Astrocyte (in vitro differentiated cells and primary cell): ENCODE measurements around the gene GRK3. TPM values are rescaled to one million over a fixed set of nuclear protein-coding genes. Genes with fewer than 3 reads are reported as not detected.

Source experiments
- DNase-seq: peaks from one replicate; pipeline ENCODE4 v3.0.0-alpha.2; 2010; ENCODE audit warnings: low read depth
- FAIRE-seq: peaks from 2 replicates; lab custom pipeline; 2011; peaks lifted over from hg19 to GRCh38; lab: Jason Lieb, UNC
- H2AFZ ChIP-seq: 2 replicates; pipeline ENCODE4 v1.6.0; 2012; ENCODE audit warnings: low read depth, low read length, inconsistent platforms
- H3K27ac ChIP-seq: 2 replicates; pipeline ENCODE4 v1.5.1; 2011; ENCODE audit warnings: low read depth, low read length, inconsistent platforms
- H3K27me3 ChIP-seq: 2 replicates; pipeline ENCODE4 v1.6.0; 2011; ENCODE audit warnings: low read length, inconsistent platforms; ENCODE audit not compliant: insufficient read depth
- H3K36me3 ChIP-seq: 2 replicates; pipeline ENCODE4 v1.5.1; 2011; ENCODE audit warnings: low read length, inconsistent platforms; ENCODE audit not compliant: insufficient read depth
- H3K4me1 ChIP-seq: 2 replicates; pipeline ENCODE4 v1.5.1; 2011; ENCODE audit warnings: low read length, inconsistent platforms; ENCODE audit not compliant: insufficient read depth
- H3K4me2 ChIP-seq: 2 replicates; pipeline ENCODE4 v1.6.0; 2012; ENCODE audit warnings: low read length, inconsistent platforms
- H3K4me3 ChIP-seq: 2 replicates; pipeline ENCODE4 v1.5.1; 2011; ENCODE audit warnings: low read depth, mild to moderate bottlenecking, low read length, inconsistent platforms; ENCODE audit not compliant: insufficient read depth
- H3K79me2 ChIP-seq: 2 replicates; pipeline ENCODE4 v1.6.0; 2012; ENCODE audit warnings: mild to moderate bottlenecking, low read length, inconsistent platforms; ENCODE audit not compliant: insufficient read depth
- H3K9ac ChIP-seq: 2 replicates; pipeline ENCODE4 v1.6.0; 2012; ENCODE audit warnings: mild to moderate bottlenecking, low read length, inconsistent platforms
- H3K9me3 ChIP-seq: 2 replicates; pipeline ENCODE4 v1.5.1; 2012; ENCODE audit warnings: low read depth, mild to moderate bottlenecking, low read length, inconsistent platforms; ENCODE audit not compliant: insufficient read depth
- H4K20me1 ChIP-seq: 2 replicates; pipeline ENCODE4 v1.6.0; 2012; ENCODE audit warnings: low read length, inconsistent platforms; ENCODE audit not compliant: insufficient read depth
- H3K27ac Mint-ChIP-seq: one replicate; pipeline ENCODE4 v1.8.0; 2021; ENCODE audit warnings: mild to moderate bottlenecking, mixed read lengths; ENCODE audit not compliant: unreplicated experiment
- H3K27me3 Mint-ChIP-seq: one replicate; pipeline ENCODE4 v1.8.0; 2021; ENCODE audit warnings: low read depth, mixed read lengths; ENCODE audit not compliant: unreplicated experiment
- H3K36me3 Mint-ChIP-seq: one replicate; pipeline ENCODE4 v1.8.0; 2021; ENCODE audit warnings: low read depth, mixed read lengths; ENCODE audit not compliant: unreplicated experiment
- H3K4me1 Mint-ChIP-seq: one replicate; pipeline ENCODE4 v1.8.0; 2021; ENCODE audit warnings: low read depth, mixed read lengths; ENCODE audit not compliant: unreplicated experiment
- H3K4me3 Mint-ChIP-seq: one replicate; pipeline ENCODE4 v1.8.0; 2021; ENCODE audit warnings: mild to moderate bottlenecking, moderate library complexity, mixed read lengths; ENCODE audit not compliant: unreplicated experiment
- H3K9me3 Mint-ChIP-seq: one replicate; pipeline ENCODE4 v1.8.0; 2021; ENCODE audit warnings: mild to moderate bottlenecking, mixed read lengths; ENCODE audit not compliant: unreplicated experiment
- EZH2 ChIP-seq: IDR thresholded peaks from 2 replicates; pipeline ENCODE4 v1.6.1; 2012; ENCODE audit warnings: mild to moderate bottlenecking, low read length, inconsistent platforms; ENCODE audit not compliant: insufficient read depth
- total RNA-seq: library from RNA; stranded (reverse); gene quantifications from 2 replicates; pipeline ENCODE4 v1.2.1, GENCODE V29; 2021
- TF ChIP-seq, protein P1 (sequence below): IDR thresholded peaks from 2 replicates; pipeline ENCODE4 v1.5.1; 2011; ENCODE audit warnings: low read depth, mild to moderate bottlenecking, inconsistent platforms, low read length, moderate library complexity; ENCODE audit not compliant: insufficient read depth

GRK3 gene
- total RNA-seq, 1 donor from 2014 or later: 7.2 TPM

DNA sequence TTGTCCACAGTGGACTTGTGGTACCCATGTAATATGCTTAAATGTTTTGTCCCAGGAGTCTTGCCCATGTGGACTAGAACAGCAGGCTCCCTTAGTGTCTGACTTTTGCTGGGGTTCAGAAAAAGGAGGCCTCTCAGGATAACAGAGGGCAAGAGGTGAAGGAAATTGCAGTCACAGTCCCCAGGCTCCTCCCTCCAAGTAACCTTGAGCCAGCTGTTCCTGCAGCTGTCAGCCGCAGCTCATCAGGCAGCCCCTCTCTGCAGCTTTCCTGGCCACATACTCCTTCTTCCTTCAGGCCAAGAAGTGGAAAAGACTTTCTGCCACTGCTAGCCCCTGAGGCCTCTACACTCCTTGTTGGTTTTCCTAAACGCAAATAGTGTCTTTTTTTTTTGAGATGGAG lies 171.2 kb downstream of the GRK3 start:
- no peaks in the 10 kb centered on the region for H3K9me3 ChIP-seq
- DNase-seq (no peak), FAIRE-seq (no peak)
- H3K4me2 ChIP-seq: no peak overlapping the region
- no peak overlapping the region for H3K4me3 Mint-ChIP-seq
- H3K79me2 ChIP-seq: no peaks in the 10 kb centered on the region
- no peak overlapping the region for H2AFZ ChIP-seq
- no peak overlapping the region for H3K27ac Mint-ChIP-seq
- no peaks in the 10 kb centered on the region for H4K20me1 ChIP-seq
- H3K4me3 ChIP-seq: no peak overlapping the region
- H3K27me3 ChIP-seq: no peaks in the 10 kb centered on the region
- no peak overlapping the region for H3K9ac ChIP-seq
- H3K4me1 Mint-ChIP-seq: no peaks in the 10 kb centered on the region
- H3K27me3 Mint-ChIP-seq: peaks cover 7% of the 10 kb centered on the region
- no peaks in the 10 kb centered on the region for H3K4me1 ChIP-seq
- no peaks in the 10 kb centered on the region for H3K36me3 Mint-ChIP-seq
- H3K27ac ChIP-seq: no peak overlapping the region
- TF ChIP-seq, protein P1, sequence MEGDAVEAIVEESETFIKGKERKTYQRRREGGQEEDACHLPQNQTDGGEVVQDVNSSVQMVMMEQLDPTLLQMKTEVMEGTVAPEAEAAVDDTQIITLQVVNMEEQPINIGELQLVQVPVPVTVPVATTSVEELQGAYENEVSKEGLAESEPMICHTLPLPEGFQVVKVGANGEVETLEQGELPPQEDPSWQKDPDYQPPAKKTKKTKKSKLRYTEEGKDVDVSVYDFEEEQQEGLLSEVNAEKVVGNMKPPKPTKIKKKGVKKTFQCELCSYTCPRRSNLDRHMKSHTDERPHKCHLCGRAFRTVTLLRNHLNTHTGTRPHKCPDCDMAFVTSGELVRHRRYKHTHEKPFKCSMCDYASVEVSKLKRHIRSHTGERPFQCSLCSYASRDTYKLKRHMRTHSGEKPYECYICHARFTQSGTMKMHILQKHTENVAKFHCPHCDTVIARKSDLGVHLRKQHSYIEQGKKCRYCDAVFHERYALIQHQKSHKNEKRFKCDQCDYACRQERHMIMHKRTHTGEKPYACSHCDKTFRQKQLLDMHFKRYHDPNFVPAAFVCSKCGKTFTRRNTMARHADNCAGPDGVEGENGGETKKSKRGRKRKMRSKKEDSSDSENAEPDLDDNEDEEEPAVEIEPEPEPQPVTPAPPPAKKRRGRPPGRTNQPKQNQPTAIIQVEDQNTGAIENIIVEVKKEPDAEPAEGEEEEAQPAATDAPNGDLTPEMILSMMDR: no peak
- TF ChIP-seq EZH2: no peak
- peaks cover 2% of the 10 kb centered on the region for H3K9me3 Mint-ChIP-seq
- H3K36me3 ChIP-seq: no peaks in the 10 kb centered on the region

DNA sequence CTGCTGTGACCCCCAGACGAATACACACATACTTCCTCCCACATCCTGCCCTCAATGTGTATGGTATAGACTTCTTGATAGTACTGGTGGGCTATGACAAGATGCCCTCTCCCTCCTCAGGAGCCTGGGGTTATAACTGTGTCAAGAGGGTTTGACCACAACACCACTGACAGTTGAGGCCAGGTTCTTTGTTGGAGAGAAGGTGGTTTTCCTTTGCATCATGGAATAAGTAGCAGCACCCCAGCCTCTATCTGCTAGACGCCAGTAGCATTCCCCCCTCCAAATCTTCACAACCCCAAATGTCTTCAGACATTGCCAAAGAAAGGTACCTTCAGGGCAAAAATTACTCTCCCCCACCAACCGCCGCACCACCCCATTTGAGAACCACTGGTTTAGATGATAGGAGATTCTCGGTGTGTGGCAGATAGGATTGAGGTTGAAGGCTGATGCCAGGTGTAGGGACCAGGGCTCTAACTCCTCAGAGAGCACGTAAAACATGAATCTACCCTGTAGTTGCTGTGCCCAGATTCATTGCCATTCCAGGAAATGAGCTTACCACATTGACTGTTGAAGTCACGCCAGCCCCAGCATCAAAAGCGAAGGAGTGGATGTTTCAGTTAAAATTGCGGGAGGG lies 172.0 kb downstream of the GRK3 start:
- peaks cover 7% of the 10 kb centered on the region for H3K27me3 Mint-ChIP-seq
- H3K4me3 ChIP-seq: no peak overlapping the region
- TF ChIP-seq, protein P1: no peak
- TF ChIP-seq EZH2: no peak
- no peaks in the 10 kb centered on the region for H3K36me3 ChIP-seq
- no peaks in the 10 kb centered on the region for H3K9me3 ChIP-seq
- H3K27ac ChIP-seq: no peak overlapping the region
- no peak overlapping the region for H2AFZ ChIP-seq
- no peaks in the 10 kb centered on the region for H4K20me1 ChIP-seq
- FAIRE-seq: no peak
- H3K9ac ChIP-seq: no peak overlapping the region
- no peak overlapping the region for H3K4me3 Mint-ChIP-seq
- H3K9me3 Mint-ChIP-seq: peaks cover 2% of the 10 kb centered on the region
- H3K27me3 ChIP-seq: no peaks in the 10 kb centered on the region
- H3K4me2 ChIP-seq: no peak overlapping the region
- H3K4me1 Mint-ChIP-seq: peaks cover 2% of the 10 kb centered on the region
- H3K27ac Mint-ChIP-seq: no peak overlapping the region
- no peak for DNase-seq
- H3K79me2 ChIP-seq: no peaks in the 10 kb centered on the region
- H3K4me1 ChIP-seq: no peaks in the 10 kb centered on the region
- H3K36me3 Mint-ChIP-seq: no peaks in the 10 kb centered on the region

DNA sequence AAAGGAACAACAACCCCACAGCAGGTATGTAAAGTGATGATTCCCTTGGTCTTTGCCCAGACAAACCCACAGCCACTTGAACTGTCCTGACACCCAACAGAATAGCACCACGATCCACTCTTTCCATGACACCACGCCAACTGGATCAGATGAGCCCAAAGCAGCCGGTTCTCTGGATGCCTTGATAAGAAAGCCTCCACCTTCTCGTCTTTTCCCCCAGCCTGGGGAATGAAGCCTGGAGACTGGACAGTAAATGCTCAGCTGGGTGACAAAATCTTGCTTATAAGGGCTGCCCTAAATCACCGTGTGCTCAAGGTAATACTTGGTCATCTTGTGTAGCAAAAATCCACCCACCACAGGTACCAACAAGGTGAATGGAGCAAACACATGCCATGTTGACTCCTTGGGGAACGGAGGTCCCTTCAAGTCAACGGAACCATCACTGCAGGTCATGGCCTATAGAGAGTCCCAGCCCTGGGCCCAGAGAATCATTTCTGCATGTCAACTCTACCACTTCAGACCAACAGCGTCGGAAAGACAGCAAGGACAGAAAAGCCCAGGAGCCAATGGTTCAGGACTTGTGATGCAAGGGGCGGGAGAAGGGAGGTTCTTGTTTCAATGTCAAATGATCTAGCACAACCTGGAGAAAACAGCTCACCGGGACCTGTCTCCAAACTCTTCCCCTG lies 175.3 kb downstream of the GRK3 start:
- no peak for TF ChIP-seq EZH2
- TF ChIP-seq, protein P1: no peak
- H2AFZ ChIP-seq: no peak overlapping the region
- no peaks in the 10 kb centered on the region for H3K79me2 ChIP-seq
- no peak overlapping the region for H3K4me3 ChIP-seq
- peaks cover 8% of the 10 kb centered on the region for H3K27me3 Mint-ChIP-seq
- H3K4me2 ChIP-seq: no peak overlapping the region
- no peaks in the 10 kb centered on the region for H3K27me3 ChIP-seq
- no peaks in the 10 kb centered on the region for H3K9me3 ChIP-seq
- no peaks in the 10 kb centered on the region for H3K36me3 ChIP-seq
- H3K27ac Mint-ChIP-seq: no peak overlapping the region
- H3K4me1 ChIP-seq: no peaks in the 10 kb centered on the region
- no peak for FAIRE-seq
- H3K36me3 Mint-ChIP-seq: peaks cover 2% of the 10 kb centered on the region
- H3K9ac ChIP-seq: no peak overlapping the region
- no peaks in the 10 kb centered on the region for H4K20me1 ChIP-seq
- no peak overlapping the region for H3K4me3 Mint-ChIP-seq
- H3K4me1 Mint-ChIP-seq: peaks cover 10% of the 10 kb centered on the region
- DNase-seq: no peak
- H3K27ac ChIP-seq: no peak overlapping the region
- peaks cover 2% of the 10 kb centered on the region for H3K9me3 Mint-ChIP-seq
